IMR-90 (cell line): ENCODE measurements around the gene NKX6-2.

Experiments
- CTCF ChIP-seq: conservative IDR thresholded peaks from 2 replicates; pipeline ENCODE4 v1.5.1; 2012; ENCODE audit warnings: mild to moderate bottlenecking, low read depth, low read length, improper control_type of control experiment
- FOS ChIP-seq: fragments of 150-350 bp; IDR thresholded peaks from 2 replicates; pipeline ENCODE4 v1.6.1; 2016; ENCODE audit warnings: low read depth, low read length
- MXI1 ChIP-seq: IDR thresholded peaks from 2 replicates; pipeline ENCODE4 v1.6.1; 2012; ENCODE audit warnings: low read depth, mild to moderate bottlenecking, low read length, moderate library complexity, borderline replicate concordance
- USF2 ChIP-seq: fragments of 150-350 bp; IDR thresholded peaks from 2 replicates; pipeline ENCODE4 v1.6.1; 2017; ENCODE audit warnings: mild to moderate bottlenecking, antibody characterized with exemption, low read length, low read depth

GRCh38 chr10:132829403-132829802 is 43.5 kb upstream of the NKX6-2 start:
- TF ChIP-seq MXI1 (no peak), CTCF (no peak), USF2 (no peak), FOS (no peak)
